Peyer's patch (tissue), 4 donors: ENCODE results near the gene UFSP1. TPM values are rescaled to one million over a fixed set of nuclear protein-coding genes. Genes with fewer than 3 reads are reported as not detected.
A peak's percentile ranks its signal among the peaks of the same experiment; 100 is the strongest.
"Not testable (repeated sequence)": the region's sequence is repeated elsewhere in the genome, so short reads cannot be mapped to it uniquely, and the experiment has no call there.

Source experiments
- DNase-seq, 3 donors: peaks; one replicate each; pipeline ENCODE4 v3.0.0-alpha.2; 2017 to 2019
- H3K27ac ChIP-seq, 4 donors: fragments of 200-600 bp; sonication (generic); one replicate each; pipeline ENCODE4 v1.5.1; 2016 to 2019
- H3K27me3 ChIP-seq, 2 donors: fragments of 200-600 bp; sonication (generic); one replicate each; pipeline ENCODE4 v1.5.1; 2019
- H3K36me3 ChIP-seq, 3 donors: fragments of 200-600 bp; sonication (generic); one replicate each; pipeline ENCODE4 v1.5.1; 2016 to 2019
- H3K4me1 ChIP-seq, 4 donors: fragments of 200-600 bp; sonication (generic); one replicate each; pipeline ENCODE4 v1.5.1; 2016 to 2019
- H3K4me3 ChIP-seq, 4 donors: fragments of 200-600 bp; sonication (generic); 1 replicate in 3 of 4; 2 replicates in 1 of 4; pipeline ENCODE4 v1.5.1; 2016 to 2019; ENCODE audit warnings: mild to moderate bottlenecking in 1 of 4
- H3K9me3 ChIP-seq, 4 donors: fragments of 200-600 bp; sonication (generic); one replicate each; pipeline ENCODE4 v1.5.1; 2016 to 2019; ENCODE audit warnings: mild to moderate bottlenecking in 1 of 4
- POLR2A ChIP-seq, 2 donors: fragments of 450-650 bp; IDR thresholded peaks; one replicate each; pipeline ENCODE4 v1.5.1; 2017; ENCODE audit warnings: antibody characterized with exemption in 2 of 2, mild to moderate bottlenecking in 2 of 2, moderate library complexity in 2 of 2
- total RNA-seq, 4 donors: library from RNA; depleted of rRNA; stranded (reverse); fragments of >200 nt; gene quantifications; one replicate each; pipeline ENCODE4 v1.1.0, GENCODE V29; 2016
- TF ChIP-seq, protein P1 (sequence below), 6 experiments: fragments of 450-650 bp in 4 of 6; fragments of 200-600 bp in 2 of 6; sonication (generic) in 1 of 6; IDR thresholded peaks; one replicate each; pipeline ENCODE4 v1.5.1; 2017 to 2019; ENCODE audit warnings: antibody characterized with exemption in 6 of 6, mild to moderate bottlenecking in 3 of 6, moderate library complexity in 1 of 6

The UFSP1 gene
- total RNA-seq, 4 donors from 2014 or later: 4.1 to 7.0 (median 5.2) TPM

DNA sequence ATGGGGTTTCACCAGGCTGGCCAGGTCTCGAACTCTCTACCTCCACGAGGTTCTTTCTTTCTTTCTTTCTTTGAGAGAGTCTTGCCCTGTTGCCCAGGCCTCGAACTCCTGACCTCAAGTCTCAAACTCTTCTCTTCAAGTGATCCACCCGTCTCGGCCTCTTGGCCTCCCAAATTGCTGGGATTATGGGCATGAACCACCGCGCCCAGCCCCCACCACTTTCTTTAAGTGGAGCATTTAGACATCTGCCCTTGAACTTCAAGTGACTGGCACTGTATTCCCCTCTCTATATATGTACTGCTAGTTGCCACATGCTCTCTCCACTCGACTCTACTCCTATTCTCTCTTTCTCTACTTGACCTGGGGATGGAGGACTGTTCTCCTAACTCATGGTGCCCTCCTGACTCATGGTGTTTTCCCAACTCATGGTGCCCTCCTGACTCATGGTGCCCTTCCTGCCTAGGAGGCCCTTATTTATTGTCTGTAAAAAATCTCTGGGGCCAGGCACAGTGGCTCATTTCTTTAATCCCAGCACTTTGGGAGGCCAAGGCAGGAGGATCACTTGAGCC lies 25.4 kb upstream of the UFSP1 start:
- Histone ChIP-seq H3K4me3 (no peak overlapping the region), H3K4me1 (peaks cover 0 to 17% (median 1%) of the 10 kb centered on the region in 4 donors), H3K36me3 (no peaks in the 10 kb centered on the region), H3K27me3 (no peaks in the 10 kb centered on the region), H3K9me3 (no peaks in the 10 kb centered on the region), H3K27ac (peak overlapping the region in 3 of 4 donors; percentile 40 to 67 (median 50))
- peak in 1 of 3 donors; percentile 70 for DNase-seq
- TF ChIP-seq, protein P1, sequence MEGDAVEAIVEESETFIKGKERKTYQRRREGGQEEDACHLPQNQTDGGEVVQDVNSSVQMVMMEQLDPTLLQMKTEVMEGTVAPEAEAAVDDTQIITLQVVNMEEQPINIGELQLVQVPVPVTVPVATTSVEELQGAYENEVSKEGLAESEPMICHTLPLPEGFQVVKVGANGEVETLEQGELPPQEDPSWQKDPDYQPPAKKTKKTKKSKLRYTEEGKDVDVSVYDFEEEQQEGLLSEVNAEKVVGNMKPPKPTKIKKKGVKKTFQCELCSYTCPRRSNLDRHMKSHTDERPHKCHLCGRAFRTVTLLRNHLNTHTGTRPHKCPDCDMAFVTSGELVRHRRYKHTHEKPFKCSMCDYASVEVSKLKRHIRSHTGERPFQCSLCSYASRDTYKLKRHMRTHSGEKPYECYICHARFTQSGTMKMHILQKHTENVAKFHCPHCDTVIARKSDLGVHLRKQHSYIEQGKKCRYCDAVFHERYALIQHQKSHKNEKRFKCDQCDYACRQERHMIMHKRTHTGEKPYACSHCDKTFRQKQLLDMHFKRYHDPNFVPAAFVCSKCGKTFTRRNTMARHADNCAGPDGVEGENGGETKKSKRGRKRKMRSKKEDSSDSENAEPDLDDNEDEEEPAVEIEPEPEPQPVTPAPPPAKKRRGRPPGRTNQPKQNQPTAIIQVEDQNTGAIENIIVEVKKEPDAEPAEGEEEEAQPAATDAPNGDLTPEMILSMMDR (IDR thresholded peaks at IDR 0.05): no peak
- no peak for TF ChIP-seq POLR2A (IDR thresholded peaks at IDR 0.05)

GRCh38 chr7:100914208-100914878 lies 24.8 kb upstream of the UFSP1 start:
- H3K36me3 ChIP-seq: no peaks in the 10 kb centered on the region
- peak overlapping the region in 3 of 4 donors; percentile 40 to 89 (median 75) for H3K27ac ChIP-seq
- H3K9me3 ChIP-seq: no peaks in the 10 kb centered on the region
- H3K27me3 ChIP-seq: no peaks in the 10 kb centered on the region
- TF ChIP-seq, protein P1 (IDR thresholded peaks at IDR 0.05): no peak
- peaks cover 0 to 17% (median 2%) of the 10 kb centered on the region in 4 donors for H3K4me1 ChIP-seq
- H3K4me3 ChIP-seq: no peak overlapping the region
- peak in 2 of 3 donors; percentile 85 to 90 for DNase-seq

- H3K9me3 ChIP-seq: no peaks in the 10 kb centered on the region
- no peak for DNase-seq
- H3K27ac ChIP-seq: peak overlapping the region in 3 of 4 donors; percentile 27 to 89 (median 84)
- H3K27me3 ChIP-seq: no peaks in the 10 kb centered on the region
- peaks cover 0 to 17% (median 2%) of the 10 kb centered on the region in 4 donors for H3K4me1 ChIP-seq
- no peak for TF ChIP-seq POLR2A (IDR thresholded peaks at IDR 0.05)
- TF ChIP-seq, protein P1 (IDR thresholded peaks at IDR 0.05): no peak
- no peaks in the 10 kb centered on the region for H3K36me3 ChIP-seq
- H3K4me3 ChIP-seq: no peak overlapping the region
Observed at GRCh38 chr7:100911484-100911883, 22.0 kb upstream of the UFSP1 start.

DNA sequence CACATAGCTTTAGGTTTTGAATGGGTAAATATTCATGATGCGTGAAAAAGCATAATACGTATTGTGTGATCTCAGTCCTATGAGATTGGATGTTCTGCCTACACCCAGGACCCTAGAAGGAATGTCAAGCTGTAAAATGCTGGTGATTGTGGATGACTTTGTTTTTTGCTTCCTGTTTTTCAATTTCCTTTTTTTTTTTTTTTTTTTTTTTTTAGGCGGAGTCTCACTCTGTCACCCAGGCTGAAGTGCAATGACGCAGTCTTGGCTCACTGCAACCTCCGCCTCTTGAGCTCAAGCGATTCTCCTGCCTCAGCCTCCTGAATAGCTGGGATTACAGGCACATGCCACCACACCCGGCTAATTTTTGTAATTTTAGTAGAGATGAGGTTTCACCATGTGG lies 20.9 kb upstream of the UFSP1 start:
- not testable (repeated sequence) for H3K36me3 ChIP-seq, H3K27me3 ChIP-seq, H3K4me3 ChIP-seq, H3K9me3 ChIP-seq
- peaks cover 0 to 12% (median 2%) of the 10 kb centered on the region in 4 donors for H3K4me1 ChIP-seq
- TF ChIP-seq POLR2A (IDR thresholded peaks at IDR 0.05): peak in 1 of 2 donors; percentile 46
- peak overlapping the region in 3 of 4 donors; percentile 27 to 89 (median 84) for H3K27ac ChIP-seq
- DNase-seq: peak in 1 of 3 donors; percentile 78

GRCh38 chr7:100908512-100908911 lies 19.0 kb upstream of the UFSP1 start:
- Histone ChIP-seq H3K4me1 (peaks cover 0 to 6% (median 2%) of the 10 kb centered on the region in 4 donors), H3K9me3 (no peaks in the 10 kb centered on the region), H3K4me3 (no peak overlapping the region), H3K27me3 (no peaks in the 10 kb centered on the region), H3K36me3 (no peaks in the 10 kb centered on the region), H3K27ac (no peak overlapping the region)
- no peak for DNase-seq
- TF ChIP-seq POLR2A (IDR thresholded peaks at IDR 0.05): no peak
- TF ChIP-seq, protein P1 (IDR thresholded peaks at IDR 0.05): no peak

- no peak overlapping the region for H3K4me3 ChIP-seq
- H3K9me3 ChIP-seq: no peaks in the 10 kb centered on the region
- no peaks in the 10 kb centered on the region for H3K36me3 ChIP-seq
- H3K27me3 ChIP-seq: no peaks in the 10 kb centered on the region
- DNase-seq: no peak
- no peak for TF ChIP-seq POLR2A (IDR thresholded peaks at IDR 0.05)
- TF ChIP-seq, protein P1 (IDR thresholded peaks at IDR 0.05): no peak
- H3K27ac ChIP-seq: peak overlapping the region in 3 of 4 donors; percentile 36 to 88 (median 83)
- H3K4me1 ChIP-seq: peaks cover 0 to 14% (median 0%) of the 10 kb centered on the region in 4 donors
Observed at GRCh38 chr7:100902638-100903037, 13.1 kb upstream of the UFSP1 start.
